Testis (tissue), 3 donors: ENCODE measurements around the gene HMGB2. TPM values are rescaled to one million over a fixed set of nuclear protein-coding genes. Genes with fewer than 3 reads are reported as not detected.

Source experiments
- DNase-seq: peaks from one replicate; pipeline ENCODE4 v3.0.0-alpha.2; 2019
- H3K27ac ChIP-seq, 2 donors: fragments of 200-600 bp; sonication (generic); one replicate each; pipeline ENCODE4 v1.5.1; 2019
- H3K27me3 ChIP-seq: fragments of 200-600 bp; sonication (generic); one replicate; pipeline ENCODE4 v1.5.1; 2019
- H3K36me3 ChIP-seq: fragments of 200-600 bp; sonication (generic); one replicate; pipeline ENCODE4 v1.5.1; 2017; ENCODE audit warnings: low read depth; ENCODE audit errors: missing control alignments
- H3K4me1 ChIP-seq: fragments of 200-600 bp; sonication (generic); one replicate; pipeline ENCODE4 v1.5.1; 2019
- H3K4me3 ChIP-seq, 2 donors: fragments of 200-600 bp; sonication (generic); one replicate each; pipeline ENCODE4 v1.5.1; 2017 to 2019
- H3K9me3 ChIP-seq: fragments of 200-600 bp; sonication (generic); one replicate; pipeline ENCODE4 v1.5.1; 2017
- POLR2A ChIP-seq: fragments of 450-650 bp; IDR thresholded peaks from one replicate; pipeline ENCODE4 v1.6.1; 2017; ENCODE audit warnings: antibody characterized with exemption, mild to moderate bottlenecking, moderate library complexity
- WGBS, 2 donors: methylation state at CpG; one replicate each; pipeline ENCODE4 v1.1.5; 2018; 5-methylcytosine and 5-hydroxymethylcytosine counted together
- intact Hi-C: fragments of 100-400 bp; cut with DNase I; formaldehyde crosslinking; loops from one replicate; pipeline ENCODE4 v1.15.1; 2023; ENCODE audit warnings: low total_unique reads
- polyA plus RNA-seq: library from polyadenylated mRNA; stranded (reverse); fragments of 350-450 nt; fragmentation: Illumina TruSeq; extraction: RNeasy Lipid Tissue Mini Kit (QIAGEN cat#74804); gene quantifications from one replicate; pipeline ENCODE4 v1.2.3, GENCODE V29; 2014; ENCODE audit warnings: low read depth, low replicate concordance; ENCODE audit not compliant: insufficient read depth
- total RNA-seq, 2 donors: library from RNA; depleted of rRNA; stranded (reverse); fragments of >200 nt; gene quantifications; one replicate each; pipeline ENCODE4 v1.2.3, GENCODE V29; 2016
- TF ChIP-seq, protein P1 (sequence below), 3 experiments: fragments of 450-650 bp in 2 of 3; fragments of 200-600 bp in 1 of 3; sonication (generic) in 1 of 3; IDR thresholded peaks; one replicate each; pipeline ENCODE4 v1.5.1; 2016 to 2019; ENCODE audit warnings: antibody characterized with exemption in 3 of 3, mild to moderate bottlenecking in 2 of 3, moderate library complexity in 1 of 3

HMGB2 gene
- total and polyA plus RNA-seq, 3 donors from 2014 or later, result 80.1 to 235 (median 117) TPM

DNA sequence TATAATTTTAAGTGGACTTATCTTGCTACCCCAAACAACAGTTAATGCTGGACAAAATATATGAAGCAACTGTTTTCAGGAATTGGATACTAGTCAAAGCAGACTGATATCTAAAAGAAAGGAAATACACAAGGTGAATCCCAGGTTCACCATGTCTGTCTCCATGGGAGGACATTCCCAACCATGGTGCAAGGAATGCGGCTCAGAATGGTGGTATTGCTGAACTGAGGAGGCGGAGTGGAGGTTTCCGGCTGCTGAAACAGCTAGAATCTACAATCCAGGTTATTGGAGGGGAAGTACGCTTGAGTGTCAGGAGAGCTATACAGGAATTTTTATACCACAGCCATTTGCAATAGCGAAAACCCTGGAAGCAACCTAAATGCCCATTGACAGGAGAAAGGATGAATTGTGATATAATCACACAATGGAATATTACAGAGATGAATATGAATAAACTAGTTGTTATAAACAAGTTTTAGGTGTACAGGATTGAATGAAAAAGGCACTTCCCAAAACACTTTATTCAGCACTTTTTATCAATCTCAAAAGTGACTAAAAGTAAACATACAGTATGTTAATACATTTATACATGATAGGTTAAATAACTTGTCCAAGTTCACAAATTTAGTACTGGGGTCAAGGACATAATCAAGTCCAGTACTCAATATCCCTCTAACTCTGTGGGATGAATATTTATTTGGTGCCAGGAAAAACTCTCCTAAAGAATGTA is 9.0 kb downstream of the HMGB2 start:
- intact Hi-C loops, result no loop called here
- Histone ChIP-seq H3K27me3 (no peaks in the 10 kb centered on the region), H3K9me3 (no peaks in the 10 kb centered on the region), H3K4me3 (no peak overlapping the region), H3K27ac (no peak overlapping the region), H3K4me1 (no peaks in the 10 kb centered on the region), H3K36me3 (no peaks in the 10 kb centered on the region)
- whole genome bisulfite sequencing, 2 donors, result 95% methylated on average over 5 of the region's 5 CpGs
- no peak for DNase-seq
- TF ChIP-seq POLR2A, result no peak
- TF ChIP-seq, protein P1, sequence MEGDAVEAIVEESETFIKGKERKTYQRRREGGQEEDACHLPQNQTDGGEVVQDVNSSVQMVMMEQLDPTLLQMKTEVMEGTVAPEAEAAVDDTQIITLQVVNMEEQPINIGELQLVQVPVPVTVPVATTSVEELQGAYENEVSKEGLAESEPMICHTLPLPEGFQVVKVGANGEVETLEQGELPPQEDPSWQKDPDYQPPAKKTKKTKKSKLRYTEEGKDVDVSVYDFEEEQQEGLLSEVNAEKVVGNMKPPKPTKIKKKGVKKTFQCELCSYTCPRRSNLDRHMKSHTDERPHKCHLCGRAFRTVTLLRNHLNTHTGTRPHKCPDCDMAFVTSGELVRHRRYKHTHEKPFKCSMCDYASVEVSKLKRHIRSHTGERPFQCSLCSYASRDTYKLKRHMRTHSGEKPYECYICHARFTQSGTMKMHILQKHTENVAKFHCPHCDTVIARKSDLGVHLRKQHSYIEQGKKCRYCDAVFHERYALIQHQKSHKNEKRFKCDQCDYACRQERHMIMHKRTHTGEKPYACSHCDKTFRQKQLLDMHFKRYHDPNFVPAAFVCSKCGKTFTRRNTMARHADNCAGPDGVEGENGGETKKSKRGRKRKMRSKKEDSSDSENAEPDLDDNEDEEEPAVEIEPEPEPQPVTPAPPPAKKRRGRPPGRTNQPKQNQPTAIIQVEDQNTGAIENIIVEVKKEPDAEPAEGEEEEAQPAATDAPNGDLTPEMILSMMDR (IDR thresholded peaks at IDR 0.05), result no peak

DNA sequence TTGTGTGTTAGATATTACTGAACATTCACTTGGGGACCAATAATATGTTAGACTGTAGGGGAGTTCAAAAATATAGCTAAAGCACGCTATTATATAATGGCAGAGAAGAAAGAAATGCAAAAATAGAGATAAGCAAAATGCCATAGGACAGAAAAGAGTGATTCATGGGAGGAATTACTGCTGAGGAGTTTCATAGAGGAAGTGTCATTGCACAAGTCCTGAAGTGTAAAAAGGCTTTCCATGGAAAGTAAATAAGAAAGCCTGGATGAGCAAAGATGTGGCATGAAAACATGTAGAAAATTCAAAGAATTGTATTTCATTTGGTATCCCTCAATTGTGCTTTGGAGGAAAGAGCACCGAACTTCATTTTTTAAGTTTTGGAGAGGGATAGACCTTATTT is 14.5 kb downstream of the HMGB2 start:
- TF ChIP-seq POLR2A, result no peak
- TF ChIP-seq, protein P1 (IDR thresholded peaks at IDR 0.05), result no peak
- Histone ChIP-seq H3K4me1 (no peaks in the 10 kb centered on the region), H3K36me3 (no peaks in the 10 kb centered on the region), H3K9me3 (no peaks in the 10 kb centered on the region), H3K4me3 (no peak overlapping the region), H3K27me3 (no peaks in the 10 kb centered on the region), H3K27ac (no peak overlapping the region)
- DNase-seq, result no peak
- 92 to 93% methylated on average over 2 of the region's 2 CpGs for WGBS, 2 donors
- intact Hi-C loops, result loop anchor here (5.0 kb wide), 1 partner anchor 98 kb away; no protein-coding TSS in a partner anchor

DNA sequence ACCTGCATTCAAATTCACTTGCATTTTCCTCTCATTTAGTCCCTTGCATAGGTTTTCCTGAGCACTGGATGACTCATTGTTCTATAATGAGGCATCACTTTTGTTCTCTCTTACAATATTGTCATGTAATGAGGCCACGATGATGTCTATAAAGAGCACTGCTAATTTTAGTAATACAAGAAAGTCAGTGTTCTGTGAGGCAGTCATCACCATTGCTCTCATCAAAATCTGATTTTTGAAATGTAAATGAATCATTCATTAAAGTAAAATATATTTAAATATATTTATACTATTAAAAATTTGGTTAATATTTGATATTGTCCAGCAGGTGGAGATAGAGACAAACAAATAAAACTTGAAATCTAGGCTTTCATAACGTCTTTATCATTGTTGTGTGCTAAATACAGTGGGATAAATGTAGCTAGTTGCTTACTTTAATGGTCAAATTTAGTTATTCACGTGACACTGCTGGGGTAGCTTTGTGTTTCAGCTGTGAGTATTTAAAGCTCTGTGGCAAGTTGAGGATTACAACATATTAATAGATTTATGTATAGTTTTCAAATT is 15.4 kb downstream of the HMGB2 start:
- intact Hi-C loops, result loop anchor here (5.0 kb wide), 1 partner anchor 99 kb away; no protein-coding TSS in a partner anchor
- Histone ChIP-seq H3K27me3 (no peaks in the 10 kb centered on the region), H3K36me3 (no peaks in the 10 kb centered on the region), H3K4me3 (no peak overlapping the region), H3K4me1 (no peaks in the 10 kb centered on the region), H3K27ac (no peak overlapping the region), H3K9me3 (no peaks in the 10 kb centered on the region)
- DNase-seq, result no peak
- 38 to 45% methylated on average over 3 of the region's 3 CpGs for WGBS, 2 donors
- TF ChIP-seq POLR2A, result no peak
- TF ChIP-seq, protein P1 (IDR thresholded peaks at IDR 0.05), result peak in 1 of 3 experiments; percentile 75

DNA sequence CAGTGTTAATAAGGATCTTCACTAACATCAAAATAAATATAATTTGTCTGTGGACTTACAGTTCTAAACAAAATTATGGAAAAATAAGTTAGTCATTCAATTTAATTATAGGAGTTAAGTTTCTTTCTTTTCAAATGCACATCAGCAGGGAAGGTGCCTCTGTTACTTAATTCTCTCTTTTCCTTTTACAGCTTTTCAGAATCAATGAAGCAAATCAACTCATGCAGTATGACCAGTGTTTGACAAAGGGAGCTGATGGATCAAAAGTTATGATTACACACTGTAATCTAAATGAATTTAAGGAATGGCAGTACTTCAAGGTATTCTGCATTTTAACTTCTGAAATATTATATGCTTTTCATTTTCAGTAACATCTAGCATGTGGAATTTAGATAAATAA is 15.9 kb downstream of the HMGB2 start:
- Histone ChIP-seq H3K27ac (no peak overlapping the region), H3K9me3 (no peaks in the 10 kb centered on the region), H3K4me1 (no peaks in the 10 kb centered on the region), H3K27me3 (no peaks in the 10 kb centered on the region), H3K4me3 (no peak overlapping the region), H3K36me3 (no peaks in the 10 kb centered on the region)
- TF ChIP-seq POLR2A, result no peak
- TF ChIP-seq, protein P1 (IDR thresholded peaks at IDR 0.05), result no peak
- no peak for DNase-seq
- intact Hi-C loops, result loop anchor here (5.0 kb wide), 1 partner anchor 99 kb away; no protein-coding TSS in a partner anchor
